HG03103 (cell line): ENCODE data around the gene RALGDS.

Experiments used
- ATAC-seq: cut with Tn5 transposase; IDR thresholded peaks from one replicate; pipeline ENCODE4 v1.9.1; 2021; ENCODE audit warnings: low read depth; ENCODE audit not compliant: unreplicated experiment

The RALGDS gene

DNA sequence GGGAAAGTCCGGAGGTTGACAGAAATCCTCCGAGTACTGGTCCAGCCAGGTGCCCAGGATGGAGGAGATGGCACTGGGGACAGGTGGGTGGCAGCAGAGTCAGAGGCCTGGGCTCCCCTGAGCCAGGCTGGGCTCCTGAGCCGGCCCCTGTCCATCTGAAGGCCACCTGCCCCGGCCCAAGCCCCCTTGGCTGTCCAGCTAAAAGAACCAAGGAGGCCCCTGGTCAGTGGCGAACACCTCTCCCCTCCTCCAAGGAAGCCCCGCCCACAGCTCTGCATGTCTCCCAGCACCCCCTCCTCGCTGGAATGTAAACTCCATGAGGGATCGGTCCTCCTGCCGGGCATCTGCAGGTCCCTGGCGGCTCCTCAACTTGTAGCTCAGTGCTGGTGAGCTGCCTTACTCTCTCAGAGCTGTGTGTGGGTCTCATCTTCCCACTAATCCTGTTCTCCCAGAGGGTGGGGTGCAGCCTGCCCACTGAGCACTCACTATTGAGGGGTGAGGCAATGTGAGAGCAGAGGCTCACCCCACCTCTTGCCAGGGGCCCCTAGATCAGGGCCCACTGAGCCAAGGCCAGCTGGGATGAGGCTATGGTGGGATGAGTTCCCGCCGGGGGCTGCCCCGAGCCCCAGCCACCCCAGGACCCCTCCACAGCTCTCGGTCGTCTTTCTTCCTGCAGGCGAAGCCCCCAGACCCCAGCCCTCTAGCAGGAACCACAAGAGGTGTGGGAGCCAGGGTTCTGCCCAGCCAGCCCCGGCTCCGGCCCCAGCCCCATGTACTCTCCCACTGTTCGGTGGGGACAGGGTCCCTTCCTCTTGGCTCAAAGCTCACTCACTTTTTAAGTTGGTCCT is 12.0 kb downstream of the RALGDS start:
- no peak for ATAC-seq

GRCh38 chr9:133107961-133108793 is 12.9 kb downstream of the RALGDS start:
- ATAC-seq, result no peak

DNA sequence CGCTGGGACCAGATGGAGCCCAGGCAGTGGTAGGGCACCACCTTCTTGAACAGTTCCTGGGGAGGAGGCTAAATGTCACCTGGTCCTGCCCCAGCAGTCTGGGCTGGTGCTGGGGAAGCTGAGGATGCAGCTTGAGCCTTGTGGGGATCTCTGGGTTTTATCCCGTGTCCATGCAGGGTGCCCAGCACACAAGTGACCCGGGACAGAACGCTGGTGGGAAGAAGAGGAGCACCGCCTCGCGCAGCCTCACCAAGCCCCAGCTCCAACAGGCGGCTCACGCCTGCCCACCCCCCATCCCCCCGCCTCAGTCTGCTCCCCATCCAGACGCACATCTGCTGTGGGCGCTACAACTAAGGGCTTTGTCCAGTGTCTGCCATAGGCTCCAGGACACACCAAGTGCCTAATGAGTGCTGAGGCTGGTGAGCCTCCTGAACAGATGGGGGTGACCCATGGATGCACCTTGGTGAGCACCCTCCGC is 13.8 kb downstream of the RALGDS start:
- no peak for ATAC-seq

- no peak for ATAC-seq
Observed at GRCh38 chr9:133106511-133107244, 14.4 kb downstream of the RALGDS start.

DNA sequence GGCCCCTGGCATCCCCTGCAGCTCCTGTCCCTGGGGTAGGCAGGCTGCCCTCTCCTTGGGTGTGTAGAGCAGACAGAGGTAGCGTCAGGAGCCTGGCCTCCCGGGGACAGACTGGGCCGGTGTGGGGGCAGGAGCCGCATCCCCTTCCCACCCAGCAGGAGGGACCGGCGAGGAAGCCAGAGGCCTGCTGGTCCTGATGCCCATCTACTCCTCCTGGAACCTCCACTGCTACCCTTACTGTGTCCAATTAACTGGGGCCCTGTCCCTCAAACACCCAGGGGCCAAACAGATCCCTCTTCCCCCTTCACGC is 15.6 kb downstream of the RALGDS start:
- ATAC-seq, result no peak

GRCh38 chr9:133104718-133105460 is 16.2 kb downstream of the RALGDS start:
- ATAC-seq, result no peak

DNA sequence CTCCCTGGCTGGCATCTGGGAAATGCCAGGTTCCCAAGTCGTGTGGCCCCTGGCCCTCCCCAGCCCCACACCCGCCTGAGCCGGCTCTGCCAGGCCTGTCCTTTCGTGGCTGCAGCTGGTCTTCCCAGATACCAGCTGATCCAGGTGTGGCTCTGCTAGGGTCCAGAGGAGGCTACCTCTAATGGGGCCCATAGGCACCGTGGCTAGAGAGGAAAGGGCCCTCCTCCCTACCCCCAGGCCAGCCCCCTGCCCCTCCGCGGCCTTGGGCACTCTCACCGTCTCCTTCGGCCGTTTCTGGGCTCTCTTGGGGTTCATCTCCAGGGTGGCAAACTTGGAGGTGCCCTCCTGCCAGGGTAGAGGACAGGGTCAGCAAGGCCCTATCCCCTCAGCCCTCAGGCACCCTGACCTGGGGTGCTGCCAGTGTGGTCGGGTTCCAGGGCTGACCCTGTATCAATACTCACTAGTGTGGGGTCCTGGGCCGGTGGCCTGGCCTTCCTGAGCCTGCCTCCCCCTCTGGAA is 17.0 kb downstream of the RALGDS start:
- ATAC-seq, result no peak

GRCh38 chr9:133103183-133103986 is 17.7 kb downstream of the RALGDS start:
- ATAC-seq, result no peak

GRCh38 chr9:133102190-133103021 is 18.6 kb downstream of the RALGDS start:
- no peak for ATAC-seq

DNA sequence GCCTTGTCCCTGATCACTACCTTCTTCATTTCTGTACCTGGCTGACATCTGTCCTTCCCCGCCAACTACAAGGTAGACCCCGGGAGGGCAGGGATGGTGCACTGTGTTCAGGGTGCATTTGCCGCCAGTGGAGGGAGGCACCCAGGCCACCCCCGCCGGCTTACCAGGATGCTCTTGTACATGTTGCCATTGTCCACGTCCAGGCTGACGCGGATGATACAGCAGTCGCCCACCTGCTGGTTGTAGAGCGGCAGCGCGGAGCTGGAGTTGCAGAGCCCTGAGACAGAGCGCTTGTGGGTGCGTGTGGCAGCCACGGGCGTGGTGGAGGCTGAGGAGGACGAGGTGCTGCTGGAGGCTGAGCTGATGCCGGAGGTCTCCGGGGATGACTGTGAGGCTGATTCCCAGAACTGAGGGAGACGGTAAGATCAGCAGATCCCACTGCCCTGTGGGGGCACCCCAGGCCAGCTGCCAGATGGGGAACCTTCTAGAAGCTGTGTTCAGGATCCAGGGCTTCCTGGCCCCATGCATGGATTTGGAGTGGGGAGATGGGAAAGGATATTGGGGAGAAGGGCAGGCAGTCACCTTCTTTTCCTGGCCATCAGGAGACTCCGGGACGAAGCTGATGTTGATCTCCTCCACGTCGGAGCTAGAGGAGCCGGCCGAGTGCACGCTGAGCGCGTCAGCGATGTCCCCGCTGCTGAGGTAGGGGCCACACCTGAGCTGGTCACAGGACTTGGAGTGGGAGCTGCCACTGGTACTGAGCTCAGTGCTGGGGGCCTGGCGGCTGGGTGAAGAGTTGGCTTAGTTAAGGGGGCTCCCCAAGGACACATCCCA is 19.5 kb downstream of the RALGDS start:
- no peak for ATAC-seq

DNA sequence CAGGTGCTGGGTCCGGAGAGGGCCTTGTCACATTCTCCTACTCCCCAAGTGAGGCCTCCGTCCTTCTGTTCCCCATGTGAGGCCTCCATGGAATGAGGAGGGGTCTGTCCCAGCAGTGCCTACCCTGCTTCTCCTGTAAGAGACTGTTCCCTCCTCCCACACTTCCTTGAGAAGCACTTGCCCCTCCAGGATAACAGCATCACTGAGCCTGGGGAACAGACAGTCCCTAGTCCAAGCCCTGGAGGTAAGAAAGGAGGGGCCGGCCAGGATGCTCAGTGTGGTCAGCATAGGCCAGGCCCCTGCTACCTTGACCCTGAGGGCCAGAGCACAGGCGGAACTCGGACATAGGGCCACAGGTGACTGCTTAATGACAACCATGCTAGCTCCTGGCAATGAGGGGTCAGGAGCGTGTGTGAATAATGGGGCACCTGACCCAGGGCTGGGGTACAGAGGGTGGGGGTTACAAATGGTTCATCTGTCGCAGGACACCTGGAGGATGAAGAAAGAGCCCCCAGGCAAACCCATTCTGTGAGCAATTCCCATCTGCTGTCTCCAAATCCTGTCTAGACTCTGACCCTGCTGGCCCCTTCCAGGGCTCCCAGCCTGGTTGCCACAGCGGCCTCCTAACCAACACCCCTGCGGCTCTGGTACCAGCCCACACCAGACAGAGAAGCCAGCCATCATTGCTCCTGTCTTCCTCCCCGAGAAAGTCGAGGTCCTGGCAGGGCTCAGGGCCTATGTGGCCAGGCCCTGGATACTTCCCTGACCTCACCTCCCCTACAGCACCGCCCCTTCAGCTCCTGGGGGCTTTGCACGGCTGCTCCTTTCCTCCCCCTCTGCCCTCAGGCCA is 20.3 kb downstream of the RALGDS start:
- ATAC-seq, result no peak

- no peak for ATAC-seq
Observed at GRCh38 chr9:133099726-133100505, 21.1 kb downstream of the RALGDS start.

DNA sequence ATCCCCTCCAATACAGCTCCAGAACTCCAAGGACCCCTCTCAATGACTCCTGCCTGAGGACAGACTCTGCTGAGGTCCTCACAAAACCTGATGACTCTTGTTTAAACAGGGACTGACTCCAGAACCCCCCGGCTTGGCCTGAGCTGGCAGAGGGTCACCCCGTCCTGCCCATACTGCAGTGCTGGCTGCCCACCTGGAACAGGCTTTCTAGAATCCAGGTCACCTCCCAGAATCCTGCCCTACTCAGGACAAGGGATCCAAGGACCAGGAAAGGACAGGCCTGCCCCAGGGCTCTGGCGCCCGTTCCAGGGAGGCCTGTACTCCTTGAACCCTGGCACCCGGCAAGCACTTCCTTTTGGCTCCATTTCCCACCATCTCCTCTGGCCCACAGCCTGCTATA is 22.2 kb downstream of the RALGDS start:
- no peak for ATAC-seq

DNA sequence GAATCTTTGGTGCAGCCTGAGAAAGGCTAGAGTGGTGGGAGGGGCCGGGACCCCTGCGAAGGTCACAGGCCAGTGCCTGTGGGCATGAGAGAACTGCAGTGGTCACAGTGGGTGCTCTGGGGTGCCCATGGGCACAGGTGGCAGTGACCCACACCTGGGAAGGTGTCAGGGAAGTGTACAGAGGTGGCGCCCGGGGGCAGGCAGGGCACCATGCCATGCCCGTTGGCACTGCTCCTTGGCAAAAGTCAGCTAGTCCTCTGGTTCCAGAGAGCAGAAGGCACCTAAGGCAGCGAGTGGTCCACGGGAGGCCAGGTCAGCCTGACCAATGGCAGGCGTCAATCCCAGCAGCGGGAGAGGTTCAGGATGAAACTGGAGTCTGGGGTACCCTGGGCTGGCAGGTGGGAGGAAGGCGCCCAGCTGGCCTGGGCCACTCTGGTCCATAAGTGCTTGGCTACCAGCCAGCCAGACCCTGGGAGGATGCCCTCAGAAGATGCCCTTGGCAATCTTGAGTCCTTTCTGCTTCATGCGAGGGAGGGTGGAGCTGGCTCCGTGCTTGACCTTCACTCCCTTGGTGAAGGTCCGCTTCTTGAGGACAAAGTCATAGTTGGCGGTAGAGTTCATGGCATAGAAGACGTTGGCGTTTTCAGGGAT is 22.8 kb downstream of the RALGDS start:
- ATAC-seq, result no peak

DNA sequence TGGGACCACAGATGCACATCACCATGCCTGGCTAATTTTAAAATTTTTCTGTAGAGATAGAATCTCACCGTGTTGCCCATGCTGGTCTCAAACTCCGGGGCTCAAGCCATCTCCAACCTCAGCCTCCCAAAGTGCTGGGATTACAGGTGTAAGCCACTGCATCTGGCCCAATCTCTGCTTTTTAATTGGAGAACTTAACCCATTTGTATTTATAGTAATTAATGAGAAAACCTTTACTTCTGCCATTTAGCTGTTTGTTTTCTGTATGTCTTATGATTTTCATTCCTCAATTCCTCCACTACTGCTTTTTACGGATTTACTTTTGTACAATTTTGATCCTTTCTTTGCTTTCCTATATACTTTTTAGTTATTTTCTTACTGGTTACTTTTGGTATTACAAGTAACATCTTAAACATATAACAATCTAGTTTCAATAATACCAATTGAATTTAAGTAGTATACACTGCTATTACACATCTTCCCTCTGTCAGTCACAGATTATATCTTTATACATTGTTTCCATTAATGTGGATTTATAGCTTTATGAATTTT is 26.1 kb downstream of the RALGDS start:
- no peak for ATAC-seq
